Motor neuron (in vitro differentiated cells): ENCODE results near the gene RAP1GAP2. TPM values are rescaled to one million over a fixed set of nuclear protein-coding genes. Genes with fewer than 3 reads are reported as not detected.

Source experiments
- ATAC-seq, 8 experiments: fragments of 200-7000 bp; cut with Tn5 transposase; replicated peaks in 6 of 8; 2 replicates each; pipeline ENCODE4 v1.8.0; 2021; ENCODE audit warnings: mild to moderate bottlenecking in 8 of 8, moderate library complexity in 8 of 8
- H3K27ac ChIP-seq, 2 donors: fragments of 250-450 bp; sonication (Bioruptor Pico); 2 replicates each; pipeline ENCODE4 v1.9.0; 2021; ENCODE audit warnings: antibody characterized with exemption in 2 of 2, mild to moderate bottlenecking in 2 of 2, moderate library complexity in 1 of 2
- H3K4me1 ChIP-seq, 2 donors: fragments of 250-450 bp; sonication (Bioruptor Pico); replicated peaks in 1 of 2; 2 replicates each; pipeline ENCODE4 v1.6.1; 2021; ENCODE audit warnings: antibody characterized with exemption in 2 of 2, mild to moderate bottlenecking in 2 of 2, moderate library complexity in 1 of 2
- H3K4me3 ChIP-seq, 5 donors: fragments of 250-450 bp; sonication (Bioruptor Pico); 2 replicates each; pipeline ENCODE4 v1.9.0; 2021; ENCODE audit warnings: antibody characterized with exemption in 5 of 5, mild to moderate bottlenecking in 5 of 5, moderate library complexity in 4 of 5
- WGBS, 10 experiments: fragments of 450-650 bp; shearing (Covaris generic); methylation state at CpG; one replicate each; pipeline ENCODE4 v1.0.0; 2022; 5-methylcytosine and 5-hydroxymethylcytosine counted together
- in situ Hi-C, 9 experiments: fragments of 400-800 bp; cut with MboI; loops; one replicate each; pipeline ENCODE4 v1.15.0; 2021; ENCODE audit warnings: low sequenced_read_pairs in 9 of 9, low pct_unique_long_range_greater_than_20kb in 2 of 9; ENCODE audit not compliant: unreplicated experiment in 9 of 9
- total RNA-seq, 8 experiments: library from RNA; unstranded; fragments of 300-600 nt; gene quantifications; 2 replicates each; pipeline versions ENCODE4 v1.2.3 to v1.2.4, GENCODE V29; 2022

The RAP1GAP2 gene
- total RNA-seq, 8 experiments from 2014 or later: 0.76 to 16.7 (median 4.3) TPM

DNA sequence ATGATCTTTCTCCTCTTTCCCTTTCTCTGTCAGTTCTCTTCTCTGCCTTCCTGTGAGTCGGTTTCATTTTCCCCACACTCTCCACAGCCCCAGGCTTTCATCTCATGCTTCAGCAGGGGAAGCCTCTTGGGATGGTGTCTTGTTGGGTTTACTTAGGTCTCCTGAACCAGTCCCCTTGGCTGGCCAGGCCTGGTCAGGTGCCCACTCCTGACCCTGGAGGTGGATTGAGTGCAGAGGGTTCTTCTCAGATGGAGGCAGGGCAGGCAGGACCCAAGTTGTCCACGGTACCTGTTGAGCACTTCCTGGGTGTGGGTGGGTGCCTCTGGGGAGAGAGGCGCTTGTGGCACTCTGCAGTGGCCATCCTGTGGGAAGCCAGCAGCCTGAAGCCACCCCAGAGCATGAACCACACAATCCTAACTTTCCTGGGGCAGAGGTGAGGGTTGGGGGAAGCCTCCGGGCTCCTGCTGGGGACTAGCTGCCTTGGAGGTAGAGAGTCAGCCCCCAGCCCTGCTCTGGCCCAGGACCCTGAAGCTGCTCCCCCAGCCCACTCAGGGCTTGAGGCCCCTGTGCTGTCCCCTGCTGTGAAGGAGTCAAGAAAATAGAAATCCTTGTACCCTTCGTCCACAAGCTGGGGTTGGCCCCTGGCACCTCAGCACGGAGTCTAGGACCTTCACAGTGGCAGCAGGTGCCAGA lies 2.0 kb upstream of the RAP1GAP2 start:
- 0 to 100% (median 13%) methylated on average over 1 to 3 of the region's 6 CpGs; no CpG with 5 or more reads in 3 of the 10 experiments for WGBS, 10 experiments
- in situ Hi-C loops: no loop called here
- no peaks in the 10 kb centered on the region for H3K4me1 ChIP-seq
- H3K27ac ChIP-seq: no peak overlapping the region
- ATAC-seq: no peak
- no peak overlapping the region for H3K4me3 ChIP-seq

GRCh38 chr17:2795441-2796163 lies 636 bp upstream of the RAP1GAP2 start:
- Histone ChIP-seq H3K27ac (no peak overlapping the region), H3K4me1 (no peaks in the 10 kb centered on the region), H3K4me3 (no peak overlapping the region)
- WGBS, 10 experiments: 73 to 94% (median 87%) methylated on average over 2 to 8 of the region's 28 CpGs; no CpG with 5 or more reads in 5 of the 10 experiments
- ATAC-seq: peak in 1 of 8 experiments; percentile 9
- in situ Hi-C loops: no loop called here

DNA sequence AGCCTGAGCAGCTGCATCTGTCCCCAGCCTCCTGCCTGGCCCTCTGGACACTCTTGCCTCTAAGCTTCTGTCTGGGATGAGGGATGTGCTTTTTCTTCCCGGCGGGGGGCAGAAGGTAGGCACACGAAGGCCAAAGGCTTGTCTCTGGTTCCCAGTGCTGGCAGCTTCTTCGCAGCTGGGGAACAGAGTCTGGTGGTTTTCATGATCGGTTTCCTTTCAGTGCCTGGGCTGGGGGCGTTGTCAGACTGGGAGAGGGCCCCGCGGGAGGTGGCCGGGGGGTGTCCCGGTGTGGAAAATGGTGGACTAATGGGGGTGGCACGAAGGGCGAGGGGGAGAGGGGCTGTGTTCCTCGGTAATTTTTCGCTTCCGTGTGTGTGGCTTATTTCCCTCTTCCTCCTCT lies 988 bp downstream of the RAP1GAP2 start:
- in situ Hi-C loops: no loop called here
- no CpG with 5 or more reads among the region's 15 CpGs for WGBS, 10 experiments
- H3K4me3 ChIP-seq: no peak overlapping the region
- H3K4me1 ChIP-seq: no peaks in the 10 kb centered on the region
- H3K27ac ChIP-seq: no peak overlapping the region
- ATAC-seq: peak in 4 of 8 experiments; percentile 18 to 31 (median 28)

DNA sequence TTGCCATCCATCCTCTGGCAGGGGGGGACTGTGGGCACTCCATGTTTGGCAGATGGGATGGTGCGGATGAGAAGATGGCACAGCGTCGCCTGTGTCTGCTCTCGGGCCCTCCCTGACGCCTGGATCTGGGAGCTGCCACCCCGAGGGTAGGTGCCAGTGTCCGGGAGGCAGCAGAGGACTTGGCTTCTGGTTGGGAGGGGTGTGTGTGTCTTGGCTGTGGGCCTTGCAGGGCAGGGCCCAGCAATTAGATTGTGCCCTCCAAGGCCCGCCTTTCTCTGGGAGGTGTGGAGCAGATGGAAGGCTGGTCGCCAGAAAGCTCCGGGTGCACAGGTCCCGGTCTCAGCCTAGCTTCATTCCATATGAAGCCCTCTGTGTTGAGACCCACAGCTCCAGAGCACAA lies 1.4 kb downstream of the RAP1GAP2 start:
- Histone ChIP-seq H3K4me1 (no peaks in the 10 kb centered on the region), H3K4me3 (no peak overlapping the region), H3K27ac (no peak overlapping the region)
- ATAC-seq: peak in 1 of 8 experiments; percentile 8
- 80 to 100% methylated on average over 3 of the region's 11 CpGs; no CpG with 5 or more reads in 8 of the 10 experiments for WGBS, 10 experiments
- in situ Hi-C loops: no loop called here

- ATAC-seq: no peak
- H3K4me1 ChIP-seq: no peaks in the 10 kb centered on the region
- no peak overlapping the region for H3K4me3 ChIP-seq
- H3K27ac ChIP-seq: no peak overlapping the region
- in situ Hi-C loops: no loop called here
- 0 to 100% (median 80%) methylated on average over 1 to 9 of the region's 11 CpGs; no CpG with 5 or more reads in 5 of the 10 experiments for WGBS, 10 experiments
Observed at GRCh38 chr17:2798188-2798587, 1.9 kb downstream of the RAP1GAP2 start.

DNA sequence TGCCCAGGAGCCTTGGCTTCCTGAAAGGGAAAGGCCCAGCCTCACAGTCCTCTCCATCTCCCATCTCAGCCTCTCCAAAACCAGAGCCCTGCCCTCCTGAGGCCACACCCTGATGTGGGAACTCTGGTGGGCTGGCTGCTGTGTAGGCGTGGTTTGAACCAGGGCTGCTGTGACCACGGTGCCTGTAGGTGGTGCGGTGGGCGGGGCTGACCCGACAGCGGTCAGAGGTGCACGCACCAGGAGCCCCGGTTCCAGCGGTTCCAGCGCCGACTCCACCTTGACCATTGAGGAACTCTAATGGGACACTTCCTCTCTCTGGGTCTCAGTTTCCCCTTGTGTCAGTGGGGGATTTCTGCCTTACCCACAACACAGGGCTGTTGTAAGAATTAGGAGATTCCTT lies 2.4 kb downstream of the RAP1GAP2 start:
- Histone ChIP-seq H3K27ac (no peak overlapping the region), H3K4me3 (no peak overlapping the region), H3K4me1 (no peaks in the 10 kb centered on the region)
- WGBS, 10 experiments: 83% methylated on average over 8 of the region's 11 CpGs; no CpG with 5 or more reads in 9 of the 10 experiments
- in situ Hi-C loops: no loop called here
- ATAC-seq: peak in 2 of 8 experiments; percentile 24 to 65

DNA sequence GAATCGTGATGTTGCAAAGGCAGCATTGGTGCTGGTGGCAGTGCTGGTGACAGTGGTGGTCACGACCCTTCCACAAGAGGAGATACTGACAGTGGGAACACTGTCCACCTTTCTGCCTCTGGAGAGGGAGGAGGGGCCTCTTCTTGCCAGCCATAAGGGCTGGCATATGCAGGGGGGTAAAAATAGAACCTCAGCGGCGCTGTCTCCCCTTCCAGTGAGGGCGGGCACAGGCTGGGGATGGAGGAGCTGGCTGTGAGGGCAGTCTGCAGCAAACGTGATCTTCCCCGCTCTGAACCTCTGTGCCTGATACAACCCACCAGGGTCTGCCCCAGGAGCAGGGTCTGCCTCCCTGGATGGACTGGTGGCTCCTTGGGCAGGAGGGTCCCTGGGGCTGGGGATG lies 3.4 kb downstream of the RAP1GAP2 start:
- in situ Hi-C loops: no loop called here
- no peak for ATAC-seq
- H3K4me1 ChIP-seq: no peaks in the 10 kb centered on the region
- H3K27ac ChIP-seq: no peak overlapping the region
- 20 to 100% (median 86%) methylated on average over 1 to 6 of the region's 7 CpGs; no CpG with 5 or more reads in 5 of the 10 experiments for WGBS, 10 experiments
- H3K4me3 ChIP-seq: no peak overlapping the region

DNA sequence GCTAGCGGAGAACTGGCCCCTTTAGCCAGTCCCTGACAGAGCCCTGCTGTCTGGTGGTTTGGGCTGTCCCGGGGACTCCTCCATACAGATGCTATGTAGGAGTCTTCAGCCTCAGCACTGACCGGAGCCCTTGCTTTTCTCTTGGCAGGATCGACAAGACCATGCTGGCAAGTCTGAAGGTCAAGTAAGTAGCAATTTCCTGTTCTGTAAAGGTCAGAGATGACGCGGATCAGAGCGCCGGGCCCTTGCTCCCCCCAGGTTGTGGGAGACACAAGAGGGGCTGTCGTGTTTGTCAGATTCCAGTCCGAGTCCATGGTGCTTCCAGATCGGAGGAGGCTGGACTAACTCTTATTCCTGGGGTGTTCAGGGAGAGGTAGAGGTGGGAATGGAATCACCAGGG lies 4.1 kb downstream of the RAP1GAP2 start:
- no peaks in the 10 kb centered on the region for H3K4me1 ChIP-seq
- no peak overlapping the region for H3K27ac ChIP-seq
- H3K4me3 ChIP-seq: no peak overlapping the region
- no peak for ATAC-seq
- WGBS, 10 experiments: 51 to 100% (median 87%) methylated on average over 1 to 9 of the region's 11 CpGs; no CpG with 5 or more reads in 2 of the 10 experiments
- in situ Hi-C loops: no loop called here

DNA sequence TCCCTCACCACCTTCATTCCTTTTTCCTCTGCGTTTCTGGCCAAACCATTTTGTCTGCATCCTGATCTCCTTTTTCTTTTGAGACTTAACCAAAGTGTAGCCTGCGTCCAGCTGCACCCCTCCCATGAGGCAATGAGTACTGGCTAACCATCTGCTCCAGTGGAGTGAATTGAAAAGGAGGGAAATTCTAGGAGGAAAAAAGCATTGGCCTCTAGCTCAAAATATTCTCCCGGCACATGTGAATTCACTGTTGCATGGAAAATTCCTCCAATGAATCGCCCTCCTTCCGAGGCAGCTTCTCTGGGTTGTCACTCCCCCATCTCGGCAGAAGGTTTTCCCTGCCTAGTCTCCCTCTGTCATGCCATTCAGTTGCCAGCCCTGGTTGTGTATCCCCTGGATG lies 5.6 kb downstream of the RAP1GAP2 start:
- Histone ChIP-seq H3K4me3 (no peak overlapping the region), H3K4me1 (peaks cover 0 to 5% of the 10 kb centered on the region in 2 donors), H3K27ac (no peak overlapping the region)
- ATAC-seq: peak in 2 of 8 experiments; percentile 20 to 32
- in situ Hi-C loops: no loop called here
- WGBS, 10 experiments: 38 to 80% (median 48%) methylated on average over 1 to 5 of the region's 6 CpGs; no CpG with 5 or more reads in 2 of the 10 experiments

- no peak for ATAC-seq
- WGBS, 10 experiments: 0 to 94% (median 81%) methylated on average over 1 to 8 of the region's 8 CpGs; no CpG with 5 or more reads in 4 of the 10 experiments
- in situ Hi-C loops: no loop called here
- peaks cover 0 to 5% of the 10 kb centered on the region in 2 donors for H3K4me1 ChIP-seq
- H3K27ac ChIP-seq: no peak overlapping the region
- H3K4me3 ChIP-seq: no peak overlapping the region
Observed at GRCh38 chr17:2802574-2802973, 6.3 kb downstream of the RAP1GAP2 start.

GRCh38 chr17:2803386-2803785 lies 7.1 kb downstream of the RAP1GAP2 start:
- no peak overlapping the region for H3K27ac ChIP-seq
- in situ Hi-C loops: no loop called here

DNA sequence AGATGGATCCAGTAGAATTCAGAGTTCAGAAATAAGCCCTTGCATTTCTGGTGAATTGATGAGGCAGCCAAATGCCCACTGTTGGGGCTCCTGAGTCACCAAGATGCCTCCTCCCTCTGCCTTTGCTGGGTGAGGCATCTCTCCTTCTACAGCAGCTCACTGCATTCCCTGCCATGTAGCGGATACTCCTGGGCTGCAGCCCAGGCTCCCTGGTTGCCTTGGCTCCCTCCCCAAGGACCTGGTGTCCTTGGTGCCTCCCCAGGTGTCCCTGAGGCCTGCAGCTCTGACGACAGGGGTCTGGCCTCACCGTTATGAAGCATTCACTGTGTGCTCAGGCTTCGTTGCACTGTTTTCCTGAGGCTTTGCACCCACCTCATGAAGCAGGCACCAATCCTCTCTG lies 7.7 kb downstream of the RAP1GAP2 start:
- Histone ChIP-seq H3K4me1 (peaks cover 0 to 5% of the 10 kb centered on the region in 2 donors), H3K4me3 (no peak overlapping the region), H3K27ac (no peak overlapping the region)
- ATAC-seq: no peak
- 20 to 70% (median 63%) methylated on average over 1 to 3 of the region's 4 CpGs; no CpG with 5 or more reads in 6 of the 10 experiments for WGBS, 10 experiments
- in situ Hi-C loops: no loop called here

More at GRCh38 chr17:2803386-2803785, 7.1 kb downstream of the RAP1GAP2 start:
- Histone ChIP-seq H3K4me3 (no peak overlapping the region), H3K4me1 (peaks cover 0 to 5% of the 10 kb centered on the region in 2 donors)
- ATAC-seq: no peak
- WGBS, 10 experiments: 69 to 100% (median 92%) methylated on average over 1 to 13 of the region's 14 CpGs; no CpG with 5 or more reads in 2 of the 10 experiments

DNA sequence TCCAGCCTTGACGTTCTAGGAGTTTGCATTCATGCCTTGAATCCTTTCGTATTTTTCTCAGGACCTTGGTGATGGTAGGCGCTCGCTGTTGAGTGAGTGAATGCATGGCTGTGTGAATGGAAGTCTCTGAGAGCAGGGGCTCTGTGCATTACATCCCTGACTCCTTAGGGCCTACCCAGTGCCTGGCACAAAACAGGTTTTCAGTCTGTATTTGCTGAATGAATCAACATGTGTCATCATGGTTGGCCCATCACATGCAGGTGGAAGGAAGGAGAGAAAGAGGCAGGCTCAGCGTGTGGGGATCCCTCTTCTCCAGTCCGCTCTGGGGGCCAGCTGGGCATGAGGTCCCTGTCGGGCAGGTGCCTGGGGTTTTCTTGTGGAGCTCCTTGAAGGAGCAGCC lies 8.7 kb downstream of the RAP1GAP2 start:
- no peak overlapping the region for H3K4me3 ChIP-seq
- in situ Hi-C loops: no loop called here
- H3K4me1 ChIP-seq: peaks cover 0 to 5% of the 10 kb centered on the region in 2 donors
- H3K27ac ChIP-seq: no peak overlapping the region
- 67 to 100% (median 86%) methylated on average over 2 to 5 of the region's 7 CpGs; no CpG with 5 or more reads in 3 of the 10 experiments for WGBS, 10 experiments
- no peak for ATAC-seq
